Tibial nerve (tissue), 4 donors: ENCODE measurements around the gene HMCN2. TPM values are rescaled to one million over a fixed set of nuclear protein-coding genes. Genes with fewer than 3 reads are reported as not detected.
A peak's percentile ranks its signal among the peaks of the same experiment; 100 is the strongest.

Source experiments
- DNase-seq, 2 donors: peaks; one replicate each; pipeline ENCODE4 v3.0.0-alpha.2; 2019; ENCODE audit warnings: low spot score in 2 of 2
- H3K27ac ChIP-seq, 4 donors: fragments of 200-600 bp; sonication (generic) in 3 of 4; one replicate each; pipeline ENCODE4 v1.5.1; 2017 to 2019; ENCODE audit warnings: mild to moderate bottlenecking in 1 of 4
- H3K27me3 ChIP-seq, 2 donors: fragments of 200-600 bp; sonication (generic) in 1 of 2; one replicate each; pipeline versions ENCODE4 v1.5.1 to v1.6.0; 2017 to 2019
- H3K36me3 ChIP-seq, 3 donors: fragments of 200-600 bp; sonication (generic); one replicate each; pipeline ENCODE4 v1.5.1; 2018 to 2019
- H3K4me1 ChIP-seq, 4 donors: fragments of 200-600 bp; sonication (generic) in 3 of 4; one replicate each; pipeline ENCODE4 v1.5.1; 2017 to 2019
- H3K4me3 ChIP-seq, 4 donors: fragments of 200-600 bp; sonication (generic) in 3 of 4; one replicate each; pipeline ENCODE4 v1.5.1; 2017 to 2019; ENCODE audit warnings: mild to moderate bottlenecking in 1 of 4, moderate library complexity in 1 of 4
- H3K9me3 ChIP-seq, 4 donors: fragments of 200-600 bp; sonication (generic) in 3 of 4; one replicate each; pipeline ENCODE4 v1.5.1; 2017 to 2019
- CTCF ChIP-seq, 5 experiments: fragments of 200-600 bp in 3 of 5; fragments of 450-650 bp in 2 of 5; sonication (generic) in 3 of 5; IDR thresholded peaks; one replicate each; pipeline ENCODE4 v1.5.1; 2016 to 2019; ENCODE audit warnings: antibody characterized with exemption in 5 of 5, mild to moderate bottlenecking in 3 of 5, moderate library complexity in 2 of 5
- EP300 ChIP-seq, 2 donors: sonication (generic); formaldehyde crosslinking; IDR thresholded peaks; one replicate each; pipeline ENCODE4 v1.6.1; 2017; ENCODE audit warnings: antibody characterized with exemption in 2 of 2, mild to moderate bottlenecking in 1 of 2
- POLR2A ChIP-seq, 2 donors: fragments of 450-650 bp; IDR thresholded peaks; one replicate each; pipeline ENCODE4 v1.6.1; 2017; ENCODE audit warnings: antibody characterized with exemption in 2 of 2, mild to moderate bottlenecking in 2 of 2, moderate library complexity in 2 of 2
- WGBS, 2 donors: methylation state at CpG; one replicate each; pipeline ENCODE4 v1.1.5; 2018; 5-methylcytosine and 5-hydroxymethylcytosine counted together
- total RNA-seq, 4 donors: library from RNA; depleted of rRNA; stranded (reverse); fragments of >200 nt; gene quantifications; one replicate each; pipeline ENCODE4 v1.1.0, GENCODE V29; 2016

Gene HMCN2
- total RNA-seq, 4 donors from 2014 or later: 0.90 to 53.7 (median 20.3) TPM

DNA sequence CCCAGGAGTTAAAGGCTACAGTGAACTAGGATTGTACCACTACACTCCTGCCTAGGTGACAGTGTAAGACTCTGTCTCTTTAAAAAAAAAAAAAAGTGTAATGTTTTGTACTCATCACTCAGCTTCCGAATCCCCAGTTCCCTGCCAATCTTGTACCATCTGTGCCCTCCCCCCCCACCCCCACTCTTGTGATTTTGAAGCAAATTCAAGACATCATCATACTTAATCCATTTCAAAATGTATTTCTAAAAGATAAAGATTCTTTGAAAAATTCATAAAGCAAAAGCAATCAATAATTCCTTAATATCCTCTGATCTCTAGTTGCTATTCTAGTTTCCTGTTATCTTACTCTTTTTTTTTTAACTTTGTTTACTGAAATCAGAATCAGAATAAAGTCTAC lies 34.9 kb upstream of the HMCN2 start:
- WGBS, 2 donors: 36 to 54% methylated on average over 1 of the region's 1 CpG
- H3K4me3 ChIP-seq: no peak overlapping the region
- peaks cover 0 to 5% (median 0%) of the 10 kb centered on the region in 4 donors for H3K4me1 ChIP-seq
- H3K27me3 ChIP-seq: no peaks in the 10 kb centered on the region
- TF ChIP-seq EP300 (IDR thresholded peaks at IDR 0.05) (no peak), CTCF (IDR thresholded peaks at IDR 0.05) (no peak), POLR2A (IDR thresholded peaks at IDR 0.05) (no peak)
- no peak for DNase-seq
- H3K36me3 ChIP-seq: peaks cover 0 to 61% (median 0%) of the 10 kb centered on the region in 3 donors
- H3K27ac ChIP-seq: no peak overlapping the region
- H3K9me3 ChIP-seq: peaks cover 0 to 14% (median 2%) of the 10 kb centered on the region in 4 donors

DNA sequence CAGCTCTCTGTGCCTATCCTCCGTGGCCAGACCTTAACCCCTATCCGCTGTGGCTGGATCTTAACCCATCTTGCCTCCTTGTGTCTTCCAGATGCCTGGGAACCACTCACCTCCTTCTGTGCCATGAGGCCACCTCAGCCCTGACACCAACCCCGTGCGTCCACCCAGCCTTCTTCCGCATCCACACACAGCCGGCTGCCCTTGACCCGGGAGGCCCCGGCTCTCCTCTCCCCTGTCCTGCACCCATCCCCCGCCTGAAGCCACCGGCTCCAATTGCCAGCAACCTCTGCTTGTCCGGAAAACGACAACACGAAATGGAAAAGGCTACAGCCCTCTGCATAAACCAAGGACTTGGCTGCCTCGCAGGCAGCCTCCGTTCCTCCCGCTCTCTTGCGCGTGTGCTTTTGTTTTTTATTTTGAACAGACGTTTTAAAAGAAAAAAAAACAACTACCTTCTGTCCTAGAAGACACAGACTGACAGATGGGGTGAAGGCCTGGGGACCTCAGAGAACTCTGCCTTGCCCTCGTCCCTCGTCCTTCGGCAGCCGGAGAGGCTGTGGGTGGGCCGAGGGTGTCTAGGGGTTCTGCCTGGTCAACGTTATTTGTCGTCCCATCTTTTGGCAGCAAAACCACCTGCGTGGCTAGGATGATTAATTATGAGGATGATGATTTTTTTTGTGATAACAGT lies 32.5 kb upstream of the HMCN2 start:
- Histone ChIP-seq H3K4me1 (peaks cover 0 to 17% (median 0%) of the 10 kb centered on the region in 4 donors), H3K9me3 (peaks cover 0 to 3% (median 0%) of the 10 kb centered on the region in 4 donors), H3K36me3 (peaks cover 0 to 37% (median 0%) of the 10 kb centered on the region in 3 donors), H3K27ac (no peak overlapping the region), H3K27me3 (no peaks in the 10 kb centered on the region), H3K4me3 (no peak overlapping the region)
- WGBS, 2 donors: 75 to 80% methylated on average over 27 of the region's 27 CpGs
- TF ChIP-seq POLR2A (IDR thresholded peaks at IDR 0.05) (no peak), CTCF (IDR thresholded peaks at IDR 0.05) (no peak), EP300 (IDR thresholded peaks at IDR 0.05) (no peak)
- no peak for DNase-seq

DNA sequence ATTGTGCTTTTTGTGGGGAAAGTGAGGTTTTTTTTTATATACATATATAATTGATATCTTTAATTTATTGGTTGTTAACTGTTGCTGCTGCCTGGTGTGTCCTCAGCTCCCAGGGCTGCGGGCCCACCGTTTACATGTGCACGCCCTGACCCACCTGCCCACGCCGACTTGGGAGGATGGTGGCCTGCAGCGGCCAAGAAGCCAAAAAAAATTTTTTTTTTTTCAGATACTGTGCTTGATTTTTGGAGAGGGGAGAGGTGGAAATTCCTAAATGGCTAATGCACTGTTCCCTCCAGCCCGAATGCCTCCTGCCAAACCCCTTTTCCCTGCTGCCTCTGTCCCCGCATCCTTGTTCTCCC lies 32.0 kb upstream of the HMCN2 start:
- no peak for DNase-seq
- TF ChIP-seq EP300 (IDR thresholded peaks at IDR 0.05) (no peak), CTCF (IDR thresholded peaks at IDR 0.05) (no peak), POLR2A (IDR thresholded peaks at IDR 0.05) (no peak)
- Histone ChIP-seq H3K4me3 (no peak overlapping the region), H3K27me3 (no peaks in the 10 kb centered on the region), H3K9me3 (no peaks in the 10 kb centered on the region), H3K27ac (no peak overlapping the region), H3K4me1 (peaks cover 0 to 17% (median 0%) of the 10 kb centered on the region in 4 donors), H3K36me3 (peaks cover 0 to 32% (median 0%) of the 10 kb centered on the region in 3 donors)
- WGBS, 2 donors: 88 to 90% methylated on average over 8 of the region's 8 CpGs

DNA sequence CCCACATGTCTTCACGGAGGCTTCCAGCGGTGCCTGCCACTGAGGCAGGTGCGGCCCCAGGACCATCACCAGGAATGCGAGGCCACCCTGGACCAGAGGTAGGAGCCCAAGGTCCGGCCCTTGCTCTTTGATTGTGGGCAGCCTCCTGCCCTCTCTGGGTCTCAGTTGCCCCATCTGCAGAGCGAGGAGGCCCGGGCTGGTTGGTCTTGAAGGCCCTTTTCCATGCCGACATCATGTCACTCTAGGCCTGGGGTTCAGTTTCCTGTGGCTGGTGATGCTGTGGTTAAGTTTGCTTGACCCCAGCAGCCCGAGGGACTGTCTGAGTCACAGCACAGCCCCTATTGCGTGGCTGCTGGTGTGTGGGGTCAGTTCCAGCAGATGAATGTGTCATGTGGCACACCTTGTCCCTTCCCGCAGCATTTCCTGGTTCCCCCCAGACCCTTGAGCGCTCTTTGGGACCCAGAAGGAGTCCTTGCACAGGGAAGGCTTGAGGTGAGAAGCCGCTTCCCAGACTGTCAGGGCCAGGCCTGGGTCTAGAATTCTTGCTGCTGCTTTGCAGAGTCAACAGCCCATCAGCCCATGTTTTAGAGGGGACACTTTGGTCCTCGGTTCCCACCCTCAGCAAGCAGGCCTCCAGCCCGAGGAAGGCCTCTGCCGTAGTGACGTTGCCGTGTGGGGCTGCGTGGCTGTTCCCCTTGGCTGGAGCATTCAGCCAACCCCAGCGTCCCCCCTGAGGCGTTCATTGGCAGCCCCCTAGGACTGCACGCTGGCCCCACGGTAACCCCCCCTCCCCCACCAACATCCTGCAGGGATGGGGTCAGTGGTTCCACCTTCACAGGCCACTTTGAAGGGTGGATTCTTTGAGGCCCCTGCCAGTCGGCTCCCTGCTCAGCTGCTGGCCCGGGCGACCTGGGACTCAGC lies 31.0 kb upstream of the HMCN2 start:
- Histone ChIP-seq H3K4me3 (no peak overlapping the region), H3K36me3 (peaks cover 0 to 27% (median 0%) of the 10 kb centered on the region in 3 donors), H3K4me1 (peaks cover 0 to 17% (median 0%) of the 10 kb centered on the region in 4 donors), H3K27ac (peak overlapping the region in 1 of 4 donors; percentile 13), H3K27me3 (no peaks in the 10 kb centered on the region), H3K9me3 (no peaks in the 10 kb centered on the region)
- DNase-seq: no peak
- TF ChIP-seq CTCF (IDR thresholded peaks at IDR 0.05) (no peak), POLR2A (IDR thresholded peaks at IDR 0.05) (no peak), EP300 (IDR thresholded peaks at IDR 0.05) (no peak)
- 76 to 90% methylated on average over 23 to 25 of the region's 26 CpGs for WGBS, 2 donors
